ENCODE measurements around the gene GJA3.

Gene GJA3

DNA sequence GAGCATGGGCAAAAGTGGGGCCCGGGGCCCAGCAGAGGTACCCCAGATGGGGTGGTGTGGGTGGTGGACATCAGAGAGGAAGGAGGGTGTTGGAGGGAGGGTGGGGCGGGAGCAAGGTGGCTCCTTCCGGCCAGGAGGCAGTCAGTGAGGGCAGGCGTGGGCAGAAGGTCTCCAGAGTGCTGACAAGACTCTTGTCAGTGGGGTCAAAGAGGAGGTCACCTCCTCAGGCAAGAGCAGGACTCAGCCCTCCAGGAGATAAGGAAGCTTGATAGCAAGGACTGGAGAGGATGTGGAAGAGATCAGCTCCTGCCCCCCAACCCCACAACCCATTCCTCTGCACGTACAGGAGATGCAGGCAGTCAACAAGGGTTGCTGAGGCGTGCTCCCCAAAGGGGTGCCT is 9.8 kb downstream of the GJA3 start:
- DNase-seq (ENCODE audit: low spot score): no peak

DNA sequence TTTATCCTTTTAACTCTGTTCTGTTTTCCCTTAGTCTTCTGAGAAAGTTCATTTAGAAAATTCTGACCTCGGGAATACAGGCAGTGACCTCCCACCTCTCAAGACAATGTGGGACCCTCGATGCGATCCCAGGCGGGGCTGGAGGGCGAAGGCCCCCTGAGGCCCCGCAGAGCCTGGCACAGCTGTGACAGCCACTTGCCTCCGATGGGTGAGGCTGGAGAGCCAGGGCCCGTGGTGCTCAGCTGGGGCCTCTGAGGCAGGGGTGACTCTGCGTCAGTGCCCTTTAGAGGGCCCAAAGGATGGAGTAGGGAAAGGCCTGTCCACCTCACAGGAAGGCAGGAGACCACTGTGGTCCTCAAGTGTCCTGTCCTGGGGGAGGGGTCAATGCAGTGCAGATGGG is 10.3 kb downstream of the GJA3 start:
- no peak for DNase-seq (ENCODE audit: low spot score)

DNA sequence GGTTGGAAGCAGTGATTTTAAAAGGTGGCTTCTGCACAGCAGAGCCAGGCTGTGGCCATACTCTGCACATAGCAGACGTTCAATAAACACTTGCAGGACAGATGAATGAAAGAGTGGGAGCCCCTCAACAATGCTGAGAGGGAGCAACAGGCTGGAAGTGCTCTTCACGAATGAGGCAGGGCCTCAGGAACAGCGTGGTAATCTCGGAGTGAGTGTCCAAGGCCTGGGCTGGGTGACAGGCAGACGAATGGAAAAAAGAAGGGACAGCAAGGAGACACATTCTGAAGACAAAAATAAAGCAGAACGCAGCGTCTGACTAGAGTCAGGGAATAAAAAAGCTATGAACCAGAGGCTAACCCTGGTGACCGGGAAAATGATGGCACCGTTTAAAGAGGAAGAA is 11.1 kb downstream of the GJA3 start:
- no peak for DNase-seq (ENCODE audit: low spot score)

DNA sequence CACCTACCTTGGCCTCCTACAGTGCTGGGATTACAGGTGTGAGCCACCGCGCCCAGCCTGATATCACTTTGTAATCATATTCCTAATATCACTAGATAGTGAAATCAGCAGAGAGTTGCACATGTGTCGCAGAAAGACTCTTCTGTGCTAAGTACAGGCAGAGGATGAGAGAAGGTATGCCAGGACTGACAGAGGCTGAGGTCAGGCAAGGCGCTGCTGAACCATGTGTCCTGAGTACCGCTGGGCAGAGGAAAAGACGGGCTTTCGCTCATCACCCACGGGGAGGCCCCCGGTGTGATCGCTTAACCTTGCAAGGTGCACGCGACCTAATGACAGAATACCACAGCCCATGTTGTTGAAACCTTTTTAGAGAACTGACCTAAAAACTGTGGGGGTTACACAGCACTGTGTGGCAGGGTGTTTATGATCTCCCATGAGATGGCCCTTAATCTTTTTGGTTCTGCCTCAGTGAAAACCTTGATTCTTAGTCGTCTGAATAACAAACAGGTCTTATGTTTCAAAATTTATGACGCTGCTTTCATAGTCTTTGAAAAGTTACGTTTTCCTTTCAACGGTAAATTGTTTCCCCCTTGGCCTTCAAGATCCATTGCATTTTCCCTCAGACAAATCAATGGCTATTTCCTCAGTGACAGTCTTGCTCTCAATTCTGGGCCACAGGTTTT is 12.2 kb downstream of the GJA3 start:
- no peak for DNase-seq (ENCODE audit: low spot score)

DNA sequence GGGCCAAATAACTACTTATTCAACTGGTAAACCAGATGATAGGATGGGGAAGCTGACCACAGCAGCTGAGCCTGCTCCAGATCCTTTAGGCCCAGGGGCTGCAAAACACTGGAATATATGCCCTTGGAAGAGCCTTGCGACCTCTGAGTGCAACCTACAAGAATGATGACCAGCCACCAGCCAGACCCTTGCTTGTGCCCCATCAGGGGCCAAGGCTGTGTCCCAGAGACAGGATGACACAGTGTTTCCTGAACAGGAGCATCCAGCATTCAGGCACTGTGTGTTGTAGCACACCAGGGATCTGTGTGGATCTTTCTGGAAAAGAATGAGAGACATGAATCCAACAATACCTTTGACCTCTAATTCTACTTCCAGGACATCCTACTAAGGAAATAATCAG is 14.5 kb downstream of the GJA3 start:
- no peak for DNase-seq (ENCODE audit: low spot score)

DNA sequence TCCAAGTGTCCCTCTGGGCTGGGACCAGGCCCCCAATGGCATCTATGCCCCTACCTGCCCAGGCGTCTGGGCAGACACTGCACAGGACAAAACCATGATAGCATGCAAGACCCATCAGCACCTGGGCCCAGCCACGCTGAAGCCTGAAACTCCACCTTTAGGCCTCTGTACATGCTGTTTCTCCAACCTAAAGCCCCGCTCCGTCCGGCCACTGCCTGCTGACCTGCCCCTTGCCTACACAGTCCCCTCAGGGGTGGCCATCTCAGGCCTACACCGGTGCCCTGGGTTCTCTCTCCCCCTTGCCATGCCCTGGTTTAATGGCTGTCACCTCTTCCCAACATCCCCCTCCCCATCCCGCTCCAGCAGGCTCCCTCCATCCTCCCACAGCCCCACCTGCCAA is 15.3 kb downstream of the GJA3 start:
- DNase-seq (ENCODE audit: low spot score): no peak

DNA sequence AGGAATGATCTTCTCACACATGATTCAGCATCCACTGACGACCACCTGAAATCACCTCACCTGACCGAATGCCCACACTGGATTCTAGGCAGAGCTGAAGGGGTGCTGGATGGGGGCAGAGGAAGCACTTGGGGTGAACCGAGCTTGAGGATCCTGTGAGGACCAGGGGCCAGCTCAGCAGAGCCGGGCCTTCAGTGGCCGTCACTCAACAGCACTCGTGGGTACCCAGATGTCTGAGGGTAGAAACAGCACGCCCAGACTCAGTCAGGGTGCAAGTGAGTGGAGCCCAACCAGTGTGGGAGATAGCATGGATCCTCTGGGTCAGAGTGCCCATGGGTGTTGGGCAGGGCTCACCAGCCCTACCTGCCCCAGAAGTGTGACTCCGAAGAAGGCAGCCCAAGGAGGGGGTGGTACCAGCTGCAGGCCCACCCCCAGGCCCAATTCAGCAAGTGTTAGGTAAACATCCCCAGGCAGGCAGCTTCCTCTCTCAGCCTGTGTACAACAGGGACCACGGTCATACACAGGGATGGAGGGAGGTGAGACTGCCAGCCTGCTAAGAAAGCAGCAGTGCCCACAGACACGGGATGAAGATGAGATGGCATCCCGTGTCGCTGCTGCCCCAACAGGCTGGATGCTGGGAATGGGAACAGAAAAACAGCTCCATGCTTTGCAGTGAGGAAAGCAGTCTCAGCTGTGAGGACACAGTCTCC is 16.6 kb downstream of the GJA3 start:
- no peak for DNase-seq (ENCODE audit: low spot score)

DNA sequence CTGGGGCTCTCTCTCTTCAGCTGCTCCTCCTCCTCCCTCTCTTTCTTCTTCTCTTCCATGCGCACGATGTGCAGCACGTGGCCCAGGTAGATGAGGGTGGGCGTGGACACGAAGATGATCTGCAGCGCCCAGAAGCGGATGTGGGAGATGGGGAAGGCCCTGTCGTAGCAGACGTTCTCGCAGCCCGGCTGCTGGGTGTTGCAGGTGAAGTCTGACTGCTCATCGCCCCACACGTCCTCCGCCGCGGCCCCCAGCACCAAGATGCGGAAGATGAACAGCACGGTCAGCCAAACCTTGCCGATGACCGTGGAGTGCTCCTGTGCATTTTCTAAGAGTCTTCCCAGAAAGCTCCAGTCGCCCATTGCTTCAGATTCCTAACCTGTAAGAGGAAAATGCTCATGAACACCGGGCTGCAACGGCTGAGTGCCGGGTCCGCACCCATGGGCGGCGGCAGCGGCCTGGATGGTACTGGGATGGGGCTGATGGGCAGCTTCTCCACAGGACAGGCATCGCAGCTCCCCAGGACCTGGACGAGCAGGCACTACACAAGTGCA is 17.8 kb downstream of the GJA3 start:
- DNase-seq (ENCODE audit: low spot score): no peak

DNA sequence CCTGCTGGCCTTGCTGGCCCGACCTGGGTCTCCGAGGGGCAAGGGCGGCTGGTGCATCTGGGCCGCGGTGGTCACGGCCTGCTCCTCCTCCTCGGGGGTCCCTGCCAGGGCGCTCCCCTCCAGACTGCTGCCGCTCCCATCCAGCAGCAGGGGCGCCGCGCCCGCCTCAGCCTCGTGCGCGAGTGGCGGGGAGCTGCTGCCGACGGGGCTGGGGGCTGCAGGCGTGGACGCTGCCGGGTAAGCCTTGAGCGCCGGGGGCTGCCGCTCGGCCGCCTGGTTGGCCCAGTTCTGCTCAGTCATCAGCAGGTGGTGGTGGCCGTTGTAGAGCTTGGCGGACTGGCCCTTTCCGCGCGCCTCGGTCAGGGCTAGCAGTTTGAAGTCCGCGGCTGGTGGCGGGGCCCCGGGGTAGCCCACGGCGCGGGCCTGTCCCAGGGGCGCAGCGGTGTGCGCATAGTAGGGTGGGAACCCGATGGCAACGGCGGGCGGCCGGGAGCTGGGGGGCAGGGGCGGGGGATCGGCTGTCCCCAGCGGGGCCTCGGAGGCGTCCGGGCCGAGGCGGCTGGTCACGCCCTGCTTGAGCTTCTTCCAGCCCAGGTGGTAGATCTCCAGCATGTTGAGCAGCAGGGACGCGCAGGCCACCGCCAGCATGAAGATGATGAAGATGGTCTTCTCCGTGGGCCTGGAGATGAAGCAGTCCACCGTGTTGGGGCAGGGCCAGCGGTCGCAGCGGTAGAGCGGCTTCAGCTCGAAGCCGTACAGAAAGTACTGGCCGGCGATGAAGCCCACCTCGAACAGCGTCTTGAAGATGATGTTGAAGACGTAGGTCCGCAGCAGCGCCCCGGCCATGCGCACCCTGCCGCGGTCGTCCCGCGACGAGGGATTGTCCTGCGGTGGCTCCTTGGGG is 18.6 kb downstream of the GJA3 start:
- DNase-seq (ENCODE audit: low spot score): no peak

DNA sequence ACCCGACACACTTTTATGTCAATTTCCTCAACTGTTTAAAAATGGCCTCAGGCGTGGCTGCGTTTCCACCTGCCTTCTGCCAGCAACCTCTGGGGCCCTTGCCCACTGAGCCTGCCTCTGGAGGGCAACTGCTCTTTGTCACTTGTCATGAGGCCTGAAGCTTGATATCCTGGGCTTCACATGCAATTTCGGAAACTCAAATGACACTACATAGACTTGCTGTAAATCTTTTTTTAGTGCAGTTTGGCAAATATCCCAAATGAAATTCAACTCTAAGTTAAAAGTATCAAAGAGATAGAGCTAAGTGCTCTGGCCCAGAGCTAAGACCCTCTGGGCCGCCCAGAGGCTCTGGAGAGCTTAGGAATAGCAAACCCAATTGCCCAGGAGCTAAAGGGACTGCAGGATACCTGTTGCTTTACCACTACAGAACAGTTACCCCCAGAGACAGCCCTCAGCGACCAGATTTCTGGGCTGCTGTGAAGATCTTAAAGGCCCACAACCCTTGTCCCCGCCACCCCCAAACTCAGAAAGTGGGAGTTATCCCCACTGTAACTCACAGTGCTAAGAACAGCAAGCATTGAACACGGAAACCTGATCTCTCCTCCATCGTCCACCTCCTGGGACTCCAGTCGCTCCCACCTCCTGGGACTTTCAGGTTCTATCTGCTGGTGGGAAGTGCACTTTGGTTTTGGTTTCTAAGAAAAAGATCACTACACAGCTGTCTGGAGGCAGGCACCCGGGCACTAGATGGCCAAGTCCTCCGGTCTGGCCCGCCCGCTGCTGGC is 19.4 kb downstream of the GJA3 start:
- DNase-seq (ENCODE audit: low spot score): no peak

DNA sequence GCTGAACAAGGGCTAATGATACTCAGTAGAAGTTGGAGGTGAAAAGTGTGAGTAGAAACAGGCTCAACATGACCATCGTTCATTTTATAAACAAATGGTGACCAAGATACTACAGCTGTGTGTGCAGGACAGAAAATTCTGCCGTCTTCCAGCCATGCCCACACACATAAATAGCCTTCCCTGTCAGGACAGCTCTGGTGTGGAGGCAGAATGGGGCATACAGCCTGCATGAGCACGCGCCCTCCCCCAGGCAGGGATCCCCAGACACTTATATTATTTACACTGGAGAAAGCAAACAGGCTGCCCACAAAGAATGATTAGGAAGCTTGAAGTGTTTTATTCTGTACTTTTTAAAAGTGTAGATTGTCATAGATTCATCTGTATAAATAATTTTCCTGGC is 20.4 kb downstream of the GJA3 start:
- no peak for DNase-seq (ENCODE audit: low spot score)

DNA sequence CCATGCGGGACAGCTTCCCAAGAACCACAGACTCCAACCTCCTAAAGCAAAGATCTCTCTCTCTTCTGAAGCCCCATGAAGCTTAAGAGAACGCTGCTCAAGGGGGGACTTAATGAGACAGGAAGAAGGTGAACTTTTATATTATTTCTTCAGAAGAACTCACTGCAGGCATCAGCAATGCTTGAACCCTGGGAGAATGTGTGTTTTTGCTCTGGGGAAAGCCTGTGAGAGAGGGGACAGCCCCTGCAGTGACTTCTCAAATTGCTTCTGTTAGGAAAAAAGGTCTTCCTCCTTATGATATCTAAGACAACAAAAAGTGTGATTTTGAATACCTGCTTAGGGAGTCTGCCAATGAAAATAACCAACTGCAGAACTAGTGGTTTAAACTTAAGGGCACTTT is 23.0 kb downstream of the GJA3 start:
- DNase-seq (ENCODE audit: low spot score): no peak

DNA sequence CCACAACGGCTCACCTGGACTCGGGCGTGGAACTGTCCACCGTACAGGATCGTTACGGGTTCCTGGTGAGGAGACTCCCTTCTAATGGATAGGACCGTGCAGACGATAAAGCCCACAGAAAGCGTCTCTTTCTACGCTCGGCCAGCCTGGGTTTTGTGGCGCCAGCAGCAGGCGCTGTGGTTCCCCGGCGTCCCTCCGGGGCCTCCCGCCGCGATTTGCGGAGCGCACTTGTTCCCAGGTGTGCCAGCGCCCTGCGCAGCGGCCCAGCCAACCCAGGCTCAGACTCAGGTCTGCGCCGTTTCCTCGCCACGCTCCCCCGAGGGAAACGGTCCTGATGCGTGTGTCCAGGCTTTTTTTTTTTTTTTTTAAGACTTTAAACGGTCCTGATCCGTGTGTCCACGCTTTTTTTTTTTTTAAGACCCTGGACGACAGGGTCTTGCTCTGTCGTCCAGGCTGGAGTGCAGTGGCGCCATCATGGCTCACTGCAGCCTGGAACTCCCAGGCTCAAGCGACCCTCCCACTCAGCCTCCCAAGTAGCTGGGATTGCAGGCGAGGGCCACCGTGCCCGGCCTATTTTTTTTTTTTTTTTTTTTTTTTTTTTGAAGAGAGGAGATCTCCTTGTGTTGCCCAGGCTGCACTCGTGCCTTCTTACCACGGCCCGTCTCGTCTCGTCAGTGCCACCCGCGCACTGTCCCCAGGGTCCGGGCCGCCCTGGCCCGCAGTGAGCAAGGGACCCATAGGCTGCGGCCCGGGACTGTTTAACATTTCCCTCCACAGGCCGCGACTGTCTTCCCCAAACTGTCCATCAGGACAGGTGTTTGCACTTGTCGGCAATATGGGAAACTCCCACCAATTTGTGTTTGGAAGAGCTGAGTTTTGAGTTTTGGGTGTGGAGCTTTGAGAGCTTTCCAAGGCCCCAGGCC is 23.8 kb downstream of the GJA3 start:
- no peak for DNase-seq (ENCODE audit: low spot score)

DNA sequence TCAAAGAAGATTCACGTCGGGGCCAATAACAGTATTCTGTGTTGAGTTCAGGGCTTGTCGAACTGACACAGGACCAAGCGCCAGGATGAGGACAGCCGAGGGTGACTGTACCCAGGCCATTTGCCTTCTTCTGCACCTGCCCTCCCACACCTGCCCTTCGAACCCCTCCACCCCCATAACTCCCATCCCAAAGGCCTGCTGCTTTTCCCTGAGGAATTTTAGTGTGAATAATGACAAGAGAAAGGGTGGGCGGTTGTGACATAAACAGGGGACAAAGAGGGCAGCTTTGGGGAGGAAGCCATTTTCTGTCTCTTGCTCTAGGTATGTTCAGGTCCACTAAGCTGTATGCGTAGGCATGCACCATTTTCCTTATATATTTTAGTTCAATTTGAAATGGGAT is 26.1 kb downstream of the GJA3 start:
- no peak for DNase-seq (ENCODE audit: low spot score)

DNA sequence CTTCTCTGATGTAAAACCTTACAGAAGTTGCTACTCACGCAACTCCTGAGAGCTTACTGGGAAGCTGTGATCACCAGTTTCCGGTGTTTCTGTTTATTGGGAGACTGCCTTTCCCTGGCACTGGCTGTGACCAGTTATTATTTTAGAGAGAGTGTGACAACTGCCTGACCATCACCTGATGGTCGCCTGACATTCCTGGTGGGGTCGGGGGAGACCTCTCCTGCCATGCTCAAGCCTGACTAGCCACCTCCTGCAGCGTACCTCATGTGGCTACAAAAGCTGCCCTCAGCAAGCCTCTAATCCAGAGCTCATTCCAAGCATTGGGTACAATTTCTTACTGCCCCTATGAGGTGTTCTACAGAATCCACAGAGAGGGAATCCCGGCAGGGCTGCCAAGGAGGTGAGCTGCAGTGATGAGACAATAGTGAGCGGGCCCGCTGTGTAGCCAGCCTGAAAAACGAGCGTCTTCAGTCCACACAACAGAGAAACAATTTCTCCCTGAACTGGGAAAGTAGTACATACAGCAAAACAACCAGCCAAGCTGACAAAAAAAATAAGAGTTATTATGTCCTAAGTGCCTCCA is 28.7 kb downstream of the GJA3 start:
- DNase-seq (ENCODE audit: low spot score): no peak

DNA sequence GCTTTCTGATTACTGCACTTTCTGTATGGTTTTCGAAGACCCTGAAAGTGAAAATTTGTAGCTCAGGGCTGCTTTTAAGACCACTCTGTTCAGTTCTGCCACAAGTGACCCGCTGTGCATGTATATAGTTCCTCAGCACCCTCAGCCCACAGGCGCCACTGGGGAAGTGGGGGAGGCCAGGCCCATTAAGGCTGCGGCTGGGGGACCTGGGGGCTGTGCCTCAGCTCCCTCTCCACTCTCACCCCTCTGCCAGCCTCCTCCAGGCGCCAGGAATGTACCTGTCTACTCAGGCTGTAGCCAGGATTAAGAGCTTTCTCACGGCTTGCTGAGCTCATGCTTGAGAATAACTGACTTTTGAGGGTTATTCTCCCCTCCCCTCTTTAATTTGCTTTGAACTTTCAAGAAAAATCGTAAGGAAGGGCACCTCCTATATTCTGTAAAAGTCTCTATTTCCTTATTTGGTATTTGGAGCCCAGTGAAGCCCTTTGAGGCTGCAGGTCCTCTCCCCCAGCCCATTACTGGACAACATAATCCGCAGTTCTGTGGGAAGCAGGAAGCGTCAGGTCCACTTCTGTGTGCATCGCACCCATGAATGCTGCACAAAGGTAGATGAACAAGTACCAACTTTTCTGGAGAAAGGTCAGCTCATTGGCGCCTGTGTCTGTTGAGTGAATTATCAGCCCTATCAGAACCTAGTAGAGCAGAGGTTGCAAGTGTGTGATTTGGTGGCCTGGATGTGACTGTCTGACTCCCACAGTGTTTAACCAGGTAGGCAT is 29.6 kb downstream of the GJA3 start:
- DNase-seq (ENCODE audit: low spot score): no peak

DNA sequence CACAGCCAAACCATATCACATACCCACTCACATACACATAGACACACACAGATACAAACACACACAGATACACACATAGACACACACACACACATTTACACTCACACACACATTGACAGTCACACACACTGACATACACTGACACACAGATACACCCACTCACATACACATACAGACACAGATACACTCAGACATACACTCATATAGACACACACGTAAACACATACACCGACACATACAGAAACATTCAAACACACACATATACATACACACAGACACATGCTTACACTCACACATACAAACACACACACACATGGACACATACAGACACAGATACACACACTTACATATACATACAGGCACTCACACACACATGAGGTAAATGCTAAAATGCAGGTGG is 30.2 kb downstream of the GJA3 start:
- no peak for DNase-seq (ENCODE audit: low spot score)

DNA sequence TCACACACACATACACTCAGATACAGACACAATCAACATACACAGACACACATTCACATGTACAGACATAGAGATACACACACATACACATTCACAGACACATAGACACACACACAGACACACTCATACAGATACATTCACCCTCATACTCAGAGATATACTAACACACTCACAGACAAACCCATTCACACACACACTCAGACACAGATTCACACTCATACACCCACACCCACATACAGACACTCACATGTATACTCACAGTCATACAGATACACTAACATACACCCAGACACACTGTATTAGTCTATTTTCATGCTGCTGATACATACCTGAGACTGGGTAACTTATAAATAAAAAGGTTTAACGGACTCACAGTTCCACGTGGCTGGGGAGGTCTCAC is 30.8 kb downstream of the GJA3 start:
- DNase-seq (ENCODE audit: low spot score): no peak

DNA sequence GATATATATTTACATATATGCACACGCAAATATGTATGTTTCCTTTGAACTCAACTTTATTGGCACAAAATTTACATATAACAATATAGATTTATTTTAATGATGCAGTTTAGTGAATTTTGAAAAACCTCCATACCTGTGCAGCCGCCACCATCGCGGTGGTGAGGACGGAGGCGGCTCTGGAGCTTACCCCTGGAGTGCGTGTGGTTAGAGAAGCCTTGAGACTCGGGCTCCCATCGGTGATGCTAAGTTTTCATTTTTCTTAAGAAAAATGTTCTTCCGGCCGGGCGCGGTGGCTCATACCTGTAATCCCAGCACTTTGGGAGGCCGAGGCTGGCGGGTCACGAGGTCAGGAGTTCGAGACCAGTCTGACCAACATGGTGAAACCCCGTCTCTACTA is 31.8 kb downstream of the GJA3 start:
- DNase-seq (ENCODE audit: low spot score): no peak

DNA sequence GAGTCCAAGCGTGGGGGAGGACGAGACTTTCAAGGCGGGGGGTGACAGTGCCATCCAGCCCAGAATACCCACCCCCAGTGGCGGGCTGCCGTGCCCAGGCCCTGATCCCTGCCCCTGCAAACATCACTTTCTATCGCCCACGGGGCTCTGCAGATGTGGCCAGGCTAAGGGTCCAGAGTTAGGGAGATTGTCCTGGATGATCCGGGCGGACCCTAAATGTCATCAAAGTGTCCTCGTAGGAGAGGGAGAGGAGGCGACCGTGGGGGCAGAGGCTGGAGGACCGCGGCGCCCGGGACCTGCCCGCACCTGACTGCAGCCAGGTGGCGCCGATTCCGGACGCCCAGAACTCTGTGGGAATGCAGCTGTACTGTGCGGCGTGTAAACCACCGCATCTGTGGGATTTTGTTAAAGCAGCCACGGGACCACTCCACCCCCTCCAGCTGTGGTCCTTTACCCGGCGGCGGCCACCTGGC is 32.4 kb downstream of the GJA3 start:
- no peak for DNase-seq (ENCODE audit: low spot score)
